Activated naive CD4-positive, alpha-beta T cell treated with anti-CD3 and anti-CD28 coated beads, Interleukin-2, amount 50 U/mL, for 16 hours (primary cell): ENCODE results near the gene PLA2G6.
"Not testable (repeated sequence)": the region's sequence is repeated elsewhere in the genome, so short reads cannot be mapped to it uniquely, and the experiment has no call there.

Experiments
- DNase-seq: peaks from one replicate; pipeline ENCODE4 v3.0.0-alpha.2; 2020

The PLA2G6 gene

GRCh38 chr22:38126928-38127668 lies 54.5 kb downstream of the PLA2G6 start:
- DNase-seq: no peak

DNA sequence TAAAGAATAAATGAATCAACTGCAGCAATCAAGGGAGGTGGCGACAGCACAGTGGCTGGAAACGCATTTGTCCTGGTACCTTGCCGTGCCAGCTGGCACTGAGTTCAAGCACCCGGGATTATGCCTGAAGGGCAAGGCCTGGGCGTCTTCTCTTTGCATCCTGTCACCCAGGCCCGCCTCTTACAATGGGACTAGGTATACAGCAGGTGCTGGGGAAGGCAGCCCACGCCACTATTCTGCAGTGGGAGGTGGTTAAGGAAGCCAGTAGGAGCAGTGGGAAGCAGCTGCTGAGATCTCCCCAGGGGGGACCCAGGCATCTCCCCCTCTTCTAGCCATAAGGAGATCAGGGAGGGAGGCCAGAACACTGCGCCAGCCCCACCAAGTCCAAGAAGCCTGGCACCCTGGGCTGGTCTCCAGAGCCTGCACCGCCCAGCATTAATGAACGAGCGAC lies 55.9 kb downstream of the PLA2G6 start:
- no peak for DNase-seq

DNA sequence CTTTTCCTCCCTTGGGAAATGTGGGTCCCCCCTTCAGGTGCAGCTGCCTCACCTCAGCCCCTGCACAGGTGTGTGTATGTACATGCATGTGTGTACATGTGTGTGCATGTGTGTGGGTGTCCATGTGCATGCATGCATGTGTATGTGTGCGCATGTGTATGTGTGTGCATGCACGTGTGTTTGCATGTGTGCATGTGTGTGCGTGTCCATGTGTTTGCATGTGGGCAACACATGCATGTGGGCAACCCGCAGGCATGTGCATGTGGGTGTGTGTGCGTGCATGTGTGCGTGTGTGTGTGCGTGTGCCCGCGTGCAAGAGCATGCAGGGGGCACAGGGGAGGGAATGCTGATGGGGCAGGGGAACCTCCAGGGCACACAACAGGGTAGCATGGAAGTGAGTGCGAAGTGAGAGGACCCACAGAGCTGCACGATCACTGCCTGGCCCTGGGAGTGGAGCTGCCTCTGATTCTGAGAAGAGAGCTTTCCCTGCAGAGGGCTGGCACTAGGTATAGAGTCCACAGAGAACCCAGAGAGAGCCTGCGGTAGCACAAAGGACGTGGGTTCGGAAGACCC lies 56.5 kb downstream of the PLA2G6 start:
- DNase-seq: no peak

- DNase-seq: no peak
Measured at GRCh38 chr22:38124236-38124974, 57.2 kb downstream of the PLA2G6 start.

- DNase-seq: no peak
Measured at GRCh38 chr22:38122616-38123015, 59.0 kb downstream of the PLA2G6 start.

- no peak for DNase-seq
Measured at GRCh38 chr22:38120359-38121110, 61.1 kb downstream of the PLA2G6 start.

GRCh38 chr22:38118747-38119146 lies 62.9 kb downstream of the PLA2G6 start:
- not testable (repeated sequence) for DNase-seq

DNA sequence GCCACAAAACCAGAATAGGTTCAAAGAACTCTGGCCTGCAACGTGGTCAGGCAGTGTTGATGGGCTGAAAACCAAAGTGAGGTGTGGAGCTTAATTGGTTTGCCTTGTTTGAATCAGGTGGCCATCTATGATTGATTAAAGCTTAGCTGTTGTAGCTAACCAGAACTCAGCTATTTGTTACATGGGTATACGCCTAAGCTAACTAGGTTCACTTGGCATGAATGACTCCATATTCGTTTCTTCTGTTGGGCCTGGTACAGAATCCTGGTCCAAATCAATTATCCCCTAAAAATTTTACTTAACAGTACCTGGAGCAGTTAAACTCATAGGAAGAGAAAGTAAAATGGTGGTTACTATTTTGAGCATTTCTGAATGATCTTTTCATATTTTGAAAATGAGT lies 63.4 kb downstream of the PLA2G6 start:
- no peak for DNase-seq

DNA sequence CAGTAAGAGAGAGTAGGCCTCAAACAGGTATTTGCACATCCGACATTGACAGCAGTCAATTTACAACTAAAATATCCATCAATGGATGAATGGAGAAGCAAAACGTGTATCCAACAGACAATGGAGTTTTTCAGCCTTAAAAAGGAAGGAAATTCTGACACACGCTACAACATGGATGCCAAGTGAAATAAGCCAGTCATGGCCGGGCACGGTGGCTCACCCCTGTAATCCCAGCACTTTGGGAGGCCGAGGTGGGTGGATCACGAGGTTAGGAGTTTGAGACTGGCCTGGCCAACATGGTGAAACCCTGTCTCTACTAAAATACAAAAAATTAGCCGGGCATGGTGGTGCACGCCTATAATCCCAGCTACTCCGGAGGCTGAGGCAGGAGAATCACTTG lies 64.1 kb downstream of the PLA2G6 start:
- not testable (repeated sequence) for DNase-seq

DNA sequence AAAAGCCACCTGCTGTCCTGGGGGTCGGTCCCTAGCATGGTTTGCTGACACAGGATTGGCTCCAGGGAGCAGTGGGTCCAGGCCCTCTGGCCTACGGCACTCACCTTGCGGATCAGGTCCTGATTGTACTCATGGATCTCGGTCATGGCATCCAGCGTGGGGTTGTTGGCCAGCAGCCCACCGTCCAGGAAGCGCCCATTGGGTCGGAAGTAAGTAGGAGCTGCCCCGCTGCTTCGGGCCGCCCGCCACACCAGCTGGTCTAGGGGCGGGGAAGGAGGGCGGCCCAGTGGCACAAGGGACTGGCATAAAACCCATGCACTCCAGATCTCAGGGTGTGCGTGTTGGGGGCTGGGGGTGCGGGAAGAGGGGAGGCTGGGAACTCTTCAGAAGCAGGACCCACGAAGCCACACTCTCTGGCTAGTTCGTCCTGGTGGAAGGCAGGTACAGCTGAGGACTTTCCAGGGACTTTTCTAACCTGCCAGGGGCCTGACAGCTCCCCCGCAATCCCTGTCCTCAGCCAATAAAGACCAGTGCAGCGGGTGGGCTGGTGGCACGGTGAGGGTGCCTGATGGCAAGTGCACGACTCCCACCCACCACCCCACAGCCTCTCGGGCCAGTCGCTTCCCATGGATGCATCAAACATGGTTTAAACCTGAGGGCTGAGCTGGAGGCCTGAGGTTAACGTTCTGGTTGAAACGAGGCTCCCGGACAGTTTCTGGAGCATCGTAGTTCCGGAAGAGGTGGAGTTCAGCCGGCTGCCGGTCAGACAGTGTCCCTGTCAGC lies 66.0 kb downstream of the PLA2G6 start:
- DNase-seq: no peak

GRCh38 chr22:38114484-38115398 lies 66.9 kb downstream of the PLA2G6 start:
- DNase-seq: peak; percentile 77

DNA sequence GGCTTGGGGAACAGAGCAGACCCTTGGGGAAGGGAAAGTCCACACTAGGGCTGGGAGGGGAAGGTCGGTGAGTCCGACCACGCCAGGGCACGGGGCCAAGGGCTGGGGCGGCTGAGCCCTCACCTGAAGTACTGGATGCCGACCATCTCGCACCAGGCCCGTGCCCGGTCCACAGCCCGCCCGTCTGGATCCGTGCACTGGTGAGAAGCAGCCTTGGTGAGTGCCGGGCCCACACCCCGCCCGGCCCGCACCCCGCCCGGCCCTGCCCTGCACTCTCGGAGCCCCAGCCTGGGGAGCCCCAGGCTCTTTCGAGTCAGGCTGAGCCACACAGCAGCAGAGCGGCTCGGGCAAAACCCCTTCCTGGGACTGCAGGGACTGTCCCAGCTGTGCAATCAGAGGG lies 69.2 kb downstream of the PLA2G6 start:
- DNase-seq: no peak

DNA sequence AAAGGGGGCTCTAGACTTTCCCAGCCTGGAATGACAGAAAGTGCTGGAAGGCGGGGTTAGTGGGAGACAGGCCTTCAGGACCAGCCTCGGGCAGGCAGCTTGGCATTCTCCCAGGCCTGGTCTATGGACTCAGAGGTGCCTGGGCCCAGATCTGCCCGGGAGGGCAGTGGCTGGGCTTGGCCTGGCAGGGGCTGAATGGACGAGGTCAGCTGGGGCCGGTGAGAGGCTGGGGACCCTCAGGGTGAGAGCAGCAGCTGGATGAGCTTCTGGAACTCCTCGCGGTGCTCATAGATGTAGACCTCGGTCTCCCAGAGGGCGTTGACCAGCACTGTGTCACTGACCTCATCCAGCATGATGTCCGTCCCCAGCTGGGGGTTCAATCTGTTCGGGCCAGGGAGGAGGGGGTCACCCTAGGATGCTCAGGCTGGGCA lies 69.7 kb downstream of the PLA2G6 start:
- DNase-seq: no peak

- no peak for DNase-seq
Measured at GRCh38 chr22:38110863-38111852, 70.5 kb downstream of the PLA2G6 start.

DNA sequence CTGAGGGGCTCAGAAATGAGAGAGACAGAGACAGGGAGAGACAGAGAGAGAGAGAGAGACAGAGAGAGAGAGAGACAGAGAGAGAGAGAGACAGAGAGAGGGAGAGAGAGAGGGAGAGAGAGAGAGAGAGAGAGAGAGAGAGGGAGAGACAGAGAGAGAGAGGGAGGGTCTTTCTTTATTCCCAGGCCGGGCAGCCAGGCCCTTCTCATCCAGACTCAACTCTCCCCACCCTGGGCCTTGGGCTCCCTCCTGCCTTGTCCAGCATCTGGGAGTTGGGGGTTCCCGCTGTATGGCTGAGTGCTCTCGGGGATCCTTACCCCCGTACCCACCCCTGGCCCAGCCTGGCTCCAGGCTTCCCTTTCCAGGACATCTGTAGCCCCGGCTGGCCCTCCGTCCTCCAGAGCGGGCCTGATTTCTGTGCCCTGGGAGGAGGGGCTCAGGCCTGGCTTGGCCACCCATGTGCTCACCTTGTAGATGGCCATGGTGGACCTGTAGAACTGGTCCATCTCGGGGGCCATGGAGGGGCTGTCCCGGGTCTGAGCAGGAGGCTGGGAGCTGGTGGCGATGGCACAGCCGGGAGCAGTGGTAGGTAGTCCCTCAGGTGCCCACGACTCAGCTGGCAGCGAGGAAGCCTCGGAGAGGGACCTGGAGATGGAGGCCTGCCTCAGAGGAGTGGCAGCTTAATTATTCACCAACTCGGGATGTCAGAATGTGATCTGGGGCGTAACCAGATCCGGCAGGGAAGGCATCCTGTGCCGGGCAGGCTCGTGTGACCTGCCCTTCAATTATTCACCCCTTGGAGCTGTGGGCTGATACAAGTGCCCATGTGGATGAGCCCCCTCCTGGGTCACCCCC lies 71.4 kb downstream of the PLA2G6 start, which contains the start of gene BAIAP2L2:
Gene BAIAP2L2 (minus strand): TSS at position 677 of the 855 bp plus-strand sequence. CDS start 159 bp downstream, at position 518.
- no peak for DNase-seq

DNA sequence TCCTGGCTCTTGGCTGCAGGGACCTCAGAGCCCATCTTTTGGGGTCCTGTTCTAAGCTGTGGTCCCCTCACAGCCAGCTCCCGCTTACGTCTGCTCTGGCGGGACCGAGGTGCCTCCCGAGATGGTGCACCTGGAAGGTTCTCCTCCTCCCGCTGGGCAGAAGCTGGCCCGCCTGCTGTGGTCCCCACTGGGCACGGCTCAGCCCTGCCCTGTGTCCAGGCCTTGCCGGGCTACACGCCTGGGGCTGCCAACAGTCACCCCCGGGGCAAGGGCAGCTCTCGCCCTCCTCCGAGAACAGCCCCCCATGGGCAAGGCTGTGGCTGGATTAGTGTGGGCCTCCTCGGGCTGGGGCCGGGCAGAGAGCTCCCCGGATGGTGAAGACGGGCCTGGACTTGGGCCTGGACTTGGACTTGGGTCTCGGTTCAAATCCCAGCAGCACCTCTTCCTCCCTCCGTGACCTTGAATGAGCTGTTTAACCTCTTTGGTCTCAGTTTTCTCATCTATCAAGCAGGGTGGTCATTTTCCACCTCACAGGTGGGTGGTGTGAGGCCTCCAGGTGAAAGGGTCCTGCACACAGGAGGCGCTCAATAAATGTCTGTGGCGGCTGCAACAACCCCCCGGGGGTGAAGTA lies 72.1 kb downstream of the PLA2G6 start:
- no peak for DNase-seq

- no peak for DNase-seq
Measured at GRCh38 chr22:38108561-38109319, 72.9 kb downstream of the PLA2G6 start.
